ENCODE results near the gene CAD. TPM values are rescaled to one million over a fixed set of nuclear protein-coding genes. Genes with fewer than 3 reads are reported as not detected.

The CAD gene
- total RNA-seq, 4 donors from 2014 or later = 17.6 to 34.5 (median 22.0) TPM

DNA sequence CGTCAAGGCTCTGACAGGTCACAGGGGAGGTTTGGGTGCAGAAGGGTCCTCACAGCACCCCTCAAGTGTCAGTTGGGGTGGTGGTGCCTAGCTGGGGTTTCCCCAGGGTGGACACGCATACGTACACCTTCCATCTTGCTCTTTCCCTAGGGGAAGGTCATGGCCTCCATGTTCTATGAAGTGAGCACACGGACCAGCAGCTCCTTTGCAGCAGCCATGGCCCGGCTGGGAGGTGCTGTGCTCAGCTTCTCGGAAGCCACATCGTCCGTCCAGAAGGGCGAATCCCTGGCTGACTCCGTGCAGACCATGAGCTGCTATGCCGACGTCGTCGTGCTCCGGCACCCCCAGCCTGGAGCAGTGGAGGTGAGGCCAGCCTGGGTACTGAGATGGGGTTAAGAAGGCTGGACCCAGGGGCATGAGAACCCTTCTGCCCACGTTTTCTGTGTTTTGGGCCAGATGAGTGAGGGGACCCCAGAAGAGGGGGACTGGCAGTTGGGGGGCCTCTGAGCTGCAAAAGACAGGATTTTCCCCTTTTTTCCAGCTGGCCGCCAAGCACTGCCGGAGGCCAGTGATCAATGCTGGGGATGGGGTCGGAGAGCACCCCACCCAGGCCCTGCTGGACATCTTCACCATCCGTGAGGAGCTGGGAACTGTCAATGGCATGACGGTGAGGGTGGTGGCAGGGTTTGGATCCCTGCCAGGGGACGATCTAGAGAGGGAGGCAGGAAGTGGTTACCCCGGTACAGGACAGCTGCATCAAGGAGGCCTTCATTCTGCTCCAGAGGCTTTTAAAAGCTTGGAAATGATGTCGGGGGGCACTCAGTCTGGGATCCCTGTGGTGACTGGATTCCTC lies 24.8 kb downstream of the CAD start:
- 92 to 96% methylated on average over 9 to 17 of the region's 24 CpGs for WGBS, 2 donors
- peaks cover 48 to 82% (median 71%) of the 10 kb centered on the region in 3 donors for H3K36me3 ChIP-seq
- no peak for DNase-seq
- no peak overlapping the region for H3K27ac ChIP-seq
- H3K4me1 ChIP-seq = no peaks in the 10 kb centered on the region
- intact Hi-C loops (cut with DNase I) = no loop called here
- no peak for TF ChIP-seq POLR2A (IDR thresholded peaks at IDR 0.05)
- TF ChIP-seq, protein P1, sequence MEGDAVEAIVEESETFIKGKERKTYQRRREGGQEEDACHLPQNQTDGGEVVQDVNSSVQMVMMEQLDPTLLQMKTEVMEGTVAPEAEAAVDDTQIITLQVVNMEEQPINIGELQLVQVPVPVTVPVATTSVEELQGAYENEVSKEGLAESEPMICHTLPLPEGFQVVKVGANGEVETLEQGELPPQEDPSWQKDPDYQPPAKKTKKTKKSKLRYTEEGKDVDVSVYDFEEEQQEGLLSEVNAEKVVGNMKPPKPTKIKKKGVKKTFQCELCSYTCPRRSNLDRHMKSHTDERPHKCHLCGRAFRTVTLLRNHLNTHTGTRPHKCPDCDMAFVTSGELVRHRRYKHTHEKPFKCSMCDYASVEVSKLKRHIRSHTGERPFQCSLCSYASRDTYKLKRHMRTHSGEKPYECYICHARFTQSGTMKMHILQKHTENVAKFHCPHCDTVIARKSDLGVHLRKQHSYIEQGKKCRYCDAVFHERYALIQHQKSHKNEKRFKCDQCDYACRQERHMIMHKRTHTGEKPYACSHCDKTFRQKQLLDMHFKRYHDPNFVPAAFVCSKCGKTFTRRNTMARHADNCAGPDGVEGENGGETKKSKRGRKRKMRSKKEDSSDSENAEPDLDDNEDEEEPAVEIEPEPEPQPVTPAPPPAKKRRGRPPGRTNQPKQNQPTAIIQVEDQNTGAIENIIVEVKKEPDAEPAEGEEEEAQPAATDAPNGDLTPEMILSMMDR (IDR thresholded peaks at IDR 0.05) = no peak
- no peaks in the 10 kb centered on the region for H3K27me3 ChIP-seq
- H3K4me3 ChIP-seq = no peak overlapping the region
- no peaks in the 10 kb centered on the region for H3K9me3 ChIP-seq

DNA sequence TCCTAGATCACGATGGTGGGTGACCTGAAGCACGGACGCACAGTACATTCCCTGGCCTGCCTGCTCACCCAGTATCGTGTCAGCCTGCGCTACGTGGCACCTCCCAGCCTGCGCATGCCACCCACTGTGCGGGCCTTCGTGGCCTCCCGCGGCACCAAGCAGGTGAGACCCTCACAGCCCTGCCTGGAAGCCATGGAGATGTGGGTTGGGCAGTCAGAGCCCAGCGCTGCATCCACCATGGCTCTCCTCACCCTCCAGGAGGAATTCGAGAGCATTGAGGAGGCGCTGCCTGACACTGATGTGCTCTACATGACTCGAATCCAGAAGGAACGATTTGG lies 25.4 kb downstream of the CAD start:
- intact Hi-C loops (cut with DNase I) = no loop called here
- Histone ChIP-seq H3K9me3 (no peaks in the 10 kb centered on the region), H3K36me3 (peaks cover 43 to 76% (median 65%) of the 10 kb centered on the region in 3 donors), H3K4me3 (no peak overlapping the region), H3K27ac (no peak overlapping the region), H3K4me1 (no peaks in the 10 kb centered on the region), H3K27me3 (no peaks in the 10 kb centered on the region)
- TF ChIP-seq, protein P1 (IDR thresholded peaks at IDR 0.05) = no peak
- TF ChIP-seq POLR2A (IDR thresholded peaks at IDR 0.05) = no peak
- no peak for DNase-seq
- 89 to 96% methylated on average over 3 to 7 of the region's 16 CpGs for whole genome bisulfite sequencing, 2 donors

DNA sequence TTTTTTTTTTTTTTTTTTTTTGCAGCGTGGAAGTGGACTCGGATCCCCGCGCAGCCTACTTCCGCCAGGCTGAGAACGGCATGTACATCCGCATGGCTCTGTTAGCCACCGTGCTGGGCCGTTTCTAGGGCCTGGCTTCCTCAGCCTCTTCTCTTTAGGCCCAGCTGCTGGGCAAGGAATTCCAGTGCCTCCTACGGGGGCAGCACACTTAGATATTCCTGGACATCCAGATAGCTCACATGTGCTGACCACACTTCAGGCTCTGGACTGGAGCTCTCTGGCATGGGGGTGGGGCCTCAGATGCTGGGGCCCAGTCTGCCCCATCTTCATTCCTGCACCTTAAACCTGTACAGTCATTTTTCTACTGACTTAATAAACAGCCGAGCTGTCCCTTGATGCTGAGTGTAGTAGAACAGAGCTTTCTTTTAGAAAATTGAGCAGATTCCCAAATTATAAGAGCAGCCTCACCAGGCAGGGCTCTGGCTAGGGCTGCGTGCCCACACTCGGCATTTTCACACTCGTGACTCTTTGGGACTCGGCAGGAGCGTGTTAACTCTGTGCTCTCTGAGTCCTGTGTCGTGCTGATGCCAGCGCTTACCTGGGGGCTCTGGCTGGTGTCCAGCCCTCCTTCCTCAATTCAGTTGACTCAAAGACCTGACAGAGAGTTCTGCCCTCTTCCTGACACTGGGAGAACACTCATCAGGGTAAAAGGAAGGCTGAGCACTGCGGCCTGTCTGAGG lies 26.4 kb downstream of the CAD start:
- Histone ChIP-seq H3K9me3 (no peaks in the 10 kb centered on the region), H3K4me1 (no peaks in the 10 kb centered on the region), H3K4me3 (no peak overlapping the region), H3K27me3 (peaks cover 0 to 5% (median 0%) of the 10 kb centered on the region in 4 donors), H3K36me3 (peaks cover 34 to 67% (median 55%) of the 10 kb centered on the region in 3 donors), H3K27ac (no peak overlapping the region)
- WGBS, 2 donors = 90 to 92% methylated on average over 17 to 19 of the region's 19 CpGs
- intact Hi-C loops (cut with DNase I) = no loop called here
- DNase-seq = no peak
- TF ChIP-seq, protein P1 (IDR thresholded peaks at IDR 0.05) = no peak
- TF ChIP-seq POLR2A (IDR thresholded peaks at IDR 0.05) = no peak

DNA sequence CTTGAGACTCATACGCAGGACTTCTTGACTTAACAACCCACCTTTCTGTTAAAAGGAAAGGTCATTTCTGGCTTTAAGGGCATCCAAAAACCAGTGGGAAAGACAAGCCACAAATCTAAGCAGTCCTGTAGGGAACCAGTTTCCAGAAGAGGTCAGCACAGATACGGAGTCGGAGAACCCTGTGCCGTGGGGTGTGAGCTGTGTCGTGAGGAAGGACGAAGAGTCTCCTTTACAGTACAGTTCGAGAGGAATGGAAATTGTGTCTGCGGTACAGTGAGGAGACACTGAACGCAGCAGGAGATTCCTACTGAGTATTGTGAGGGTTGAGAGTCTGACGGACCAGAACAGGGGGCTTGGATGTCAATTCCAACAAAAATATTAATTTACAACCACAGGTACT lies 27.9 kb downstream of the CAD start:
- Histone ChIP-seq H3K4me1 (peaks cover 0 to 4% (median 0%) of the 10 kb centered on the region in 3 donors), H3K4me3 (no peak overlapping the region), H3K27ac (no peak overlapping the region), H3K9me3 (no peaks in the 10 kb centered on the region), H3K36me3 (peaks cover 24 to 51% (median 41%) of the 10 kb centered on the region in 3 donors), H3K27me3 (peaks cover 0 to 19% (median 1%) of the 10 kb centered on the region in 4 donors)
- TF ChIP-seq, protein P1 (IDR thresholded peaks at IDR 0.05) = no peak
- no peak for TF ChIP-seq POLR2A (IDR thresholded peaks at IDR 0.05)
- DNase-seq = no peak
- intact Hi-C loops (cut with DNase I) = no loop called here
- WGBS, 2 donors = 73 to 79% methylated on average over 10 of the region's 10 CpGs

DNA sequence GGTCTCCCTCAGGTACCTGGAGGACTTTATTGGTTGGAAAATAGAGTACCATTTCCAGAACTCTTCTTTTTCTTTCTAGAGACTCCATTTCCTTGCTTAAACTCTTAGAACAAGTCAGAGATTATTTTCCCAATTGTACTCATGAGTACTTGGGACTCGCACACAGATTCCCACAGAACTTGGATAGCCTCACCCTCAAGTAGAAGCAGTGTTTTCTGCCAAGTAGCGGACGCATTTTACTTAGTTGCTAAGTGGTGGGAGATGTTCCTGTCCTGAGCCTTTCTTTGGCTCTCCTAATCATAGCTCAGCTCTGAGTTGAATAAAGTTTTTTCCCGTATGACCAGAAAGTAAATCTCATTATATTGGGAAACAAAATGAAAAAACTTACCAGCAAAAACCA lies 28.5 kb downstream of the CAD start:
- 76 to 83% methylated on average over 4 of the region's 4 CpGs for WGBS, 2 donors
- H3K4me1 ChIP-seq = peaks cover 0 to 9% (median 0%) of the 10 kb centered on the region in 3 donors
- no peak overlapping the region for H3K27ac ChIP-seq
- intact Hi-C loops (cut with DNase I) = no loop called here
- H3K9me3 ChIP-seq = no peaks in the 10 kb centered on the region
- no peak overlapping the region for H3K4me3 ChIP-seq
- peaks cover 0 to 24% (median 2%) of the 10 kb centered on the region in 4 donors for H3K27me3 ChIP-seq
- H3K36me3 ChIP-seq = peaks cover 19 to 46% (median 36%) of the 10 kb centered on the region in 3 donors
- DNase-seq = no peak
- TF ChIP-seq, protein P1 (IDR thresholded peaks at IDR 0.05) = no peak
- no peak for TF ChIP-seq POLR2A (IDR thresholded peaks at IDR 0.05)

Measured in esophagus squamous epithelium (tissue), 5 donors.